T-helper 2 cell treated with Interferon-gamma antibody and Interleukin-4, amounts not matched to agents 5 μg/mL and 100 μg/mL, for 36 hours (primary cell): ENCODE results near the gene SLC1A1.
"Not testable (repeated sequence)": the region's sequence is repeated elsewhere in the genome, so short reads cannot be mapped to it uniquely, and the experiment has no call there.

ENCODE experiments used
- DNase-seq: peaks from one replicate; pipeline ENCODE4 v3.0.0; 2021; ENCODE audit warnings: low spot score
- H3K27ac Mint-ChIP-seq: one replicate; pipeline ENCODE4 v1.8.0; 2021; ENCODE audit warnings: mild to moderate bottlenecking, mixed read lengths
- H3K27me3 Mint-ChIP-seq: one replicate; pipeline ENCODE4 v1.8.0; 2021; ENCODE audit warnings: low read depth, mixed read lengths
- H3K36me3 Mint-ChIP-seq: one replicate; pipeline ENCODE4 v1.8.0; 2021; ENCODE audit warnings: low read depth, mixed read lengths
- H3K4me1 Mint-ChIP-seq: one replicate; pipeline ENCODE4 v1.8.0; 2021; ENCODE audit warnings: low read depth, mixed read lengths
- H3K4me3 Mint-ChIP-seq: one replicate; pipeline ENCODE4 v1.8.0; 2022; ENCODE audit warnings: mild to moderate bottlenecking, moderate library complexity, mixed read lengths
- H3K9me3 Mint-ChIP-seq: one replicate; pipeline ENCODE4 v1.8.0; 2021; ENCODE audit warnings: mixed read lengths

The SLC1A1 gene

GRCh38 chr9:4584636-4585035, 94.4 kb downstream of the SLC1A1 start:
- Mint-ChIP-seq H3K4me3 (no peak overlapping the region), H3K36me3 (no peaks in the 10 kb centered on the region), H3K27ac (no peak overlapping the region), H3K9me3 (no peaks in the 10 kb centered on the region), H3K4me1 (no peaks in the 10 kb centered on the region), H3K27me3 (peaks cover 3% of the 10 kb centered on the region)
- no peak for DNase-seq

- no peak for DNase-seq
- no peak overlapping the region for H3K27ac Mint-ChIP-seq
- no peak overlapping the region for H3K4me3 Mint-ChIP-seq
- H3K27me3 Mint-ChIP-seq = peaks cover 3% of the 10 kb centered on the region
- no peaks in the 10 kb centered on the region for H3K36me3 Mint-ChIP-seq
- no peaks in the 10 kb centered on the region for H3K4me1 Mint-ChIP-seq
- H3K9me3 Mint-ChIP-seq = no peaks in the 10 kb centered on the region
Observed at GRCh38 chr9:4585135-4585534, 94.9 kb downstream of the SLC1A1 start.

DNA sequence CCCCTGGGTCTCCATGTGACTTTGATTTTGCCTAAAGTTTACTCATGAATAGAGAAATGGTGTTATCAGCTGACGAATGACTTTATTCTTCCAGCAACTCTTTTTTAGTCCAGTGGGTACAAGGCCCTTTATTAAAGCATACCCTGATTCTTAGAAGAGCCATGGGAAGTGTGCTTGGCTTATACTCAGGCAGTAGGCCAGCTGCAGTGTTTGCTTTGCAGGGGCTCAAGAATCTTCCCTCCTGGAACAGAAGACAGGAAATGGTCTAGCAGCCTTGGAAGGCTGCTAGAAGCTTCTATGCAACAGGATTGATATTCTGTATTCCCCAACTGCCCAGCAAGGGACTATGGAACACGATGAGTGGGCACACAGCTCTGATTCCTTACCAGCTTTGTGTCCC, 98.5 kb downstream of the SLC1A1 start:
- H3K4me1 Mint-ChIP-seq = no peaks in the 10 kb centered on the region
- no peak overlapping the region for H3K4me3 Mint-ChIP-seq
- peaks cover 4% of the 10 kb centered on the region for H3K27me3 Mint-ChIP-seq
- no peak for DNase-seq
- no peaks in the 10 kb centered on the region for H3K9me3 Mint-ChIP-seq
- no peaks in the 10 kb centered on the region for H3K36me3 Mint-ChIP-seq
- no peak overlapping the region for H3K27ac Mint-ChIP-seq

DNA sequence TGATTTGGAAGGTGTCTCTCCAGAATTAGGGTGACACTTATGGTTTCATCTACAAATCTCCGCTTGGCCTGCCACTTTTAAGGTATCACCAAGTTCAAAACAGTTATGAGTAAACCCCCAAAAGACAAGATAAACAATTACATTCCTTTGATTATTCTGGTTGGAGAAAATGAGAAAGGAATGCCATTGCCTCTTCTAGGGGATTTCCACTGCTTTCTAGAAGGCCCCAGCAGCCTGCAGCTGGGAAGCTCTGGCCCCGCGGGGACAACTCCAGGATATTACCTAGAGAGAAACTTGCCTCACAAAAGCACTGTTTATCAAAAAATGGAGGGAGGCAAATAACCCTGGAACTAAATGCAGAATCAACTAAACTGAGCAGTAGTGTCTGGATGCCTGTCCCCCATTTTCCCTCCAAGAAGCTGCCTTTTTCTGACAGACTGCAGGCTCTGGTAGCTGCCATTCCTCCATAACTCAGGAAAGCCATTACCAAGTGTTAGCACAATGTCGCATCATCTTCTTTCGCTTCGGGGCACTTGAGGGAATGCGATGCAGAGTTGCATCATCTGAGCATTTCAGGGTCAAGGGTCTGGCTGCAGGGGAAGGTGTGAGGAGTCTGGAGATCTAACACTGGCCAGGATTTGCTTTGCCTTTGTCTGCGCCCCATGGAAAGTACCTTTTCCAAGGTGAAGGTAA, 100.3 kb downstream of the SLC1A1 start:
- no peak overlapping the region for H3K27ac Mint-ChIP-seq
- H3K36me3 Mint-ChIP-seq = no peaks in the 10 kb centered on the region
- DNase-seq = no peak
- H3K9me3 Mint-ChIP-seq = no peaks in the 10 kb centered on the region
- peaks cover 6% of the 10 kb centered on the region for H3K27me3 Mint-ChIP-seq
- H3K4me1 Mint-ChIP-seq = peaks cover 6% of the 10 kb centered on the region
- no peak overlapping the region for H3K4me3 Mint-ChIP-seq

GRCh38 chr9:4591123-4591500, 100.8 kb downstream of the SLC1A1 start:
- no peaks in the 10 kb centered on the region for H3K9me3 Mint-ChIP-seq
- H3K4me1 Mint-ChIP-seq = peaks cover 6% of the 10 kb centered on the region
- H3K36me3 Mint-ChIP-seq = no peaks in the 10 kb centered on the region
- H3K4me3 Mint-ChIP-seq = no peak overlapping the region
- peaks cover 6% of the 10 kb centered on the region for H3K27me3 Mint-ChIP-seq
- no peak for DNase-seq
- no peak overlapping the region for H3K27ac Mint-ChIP-seq

DNA sequence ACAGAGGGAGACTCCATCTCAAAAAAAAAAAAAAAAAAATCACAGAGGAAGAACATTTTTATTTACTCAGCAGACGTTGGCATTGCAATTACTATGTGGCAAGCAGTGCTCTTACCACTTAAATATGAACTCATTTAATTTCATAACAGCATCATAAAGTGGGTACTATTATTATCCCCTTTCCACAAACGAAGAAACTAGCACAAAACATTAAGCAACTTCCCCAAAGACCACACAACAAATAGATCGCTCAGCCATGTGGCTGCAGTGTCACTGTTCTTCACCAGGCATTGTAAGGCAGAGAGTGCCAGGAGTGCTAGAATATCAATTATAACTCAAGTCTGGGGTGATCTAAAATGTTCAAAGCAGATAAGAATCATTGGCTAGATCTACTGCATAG, 102.0 kb downstream of the SLC1A1 start:
- H3K27me3 Mint-ChIP-seq = peaks cover 6% of the 10 kb centered on the region
- DNase-seq = no peak
- no peaks in the 10 kb centered on the region for H3K9me3 Mint-ChIP-seq
- no peaks in the 10 kb centered on the region for H3K36me3 Mint-ChIP-seq
- peaks cover 15% of the 10 kb centered on the region for H3K4me1 Mint-ChIP-seq
- H3K27ac Mint-ChIP-seq = no peak overlapping the region
- no peak overlapping the region for H3K4me3 Mint-ChIP-seq

DNA sequence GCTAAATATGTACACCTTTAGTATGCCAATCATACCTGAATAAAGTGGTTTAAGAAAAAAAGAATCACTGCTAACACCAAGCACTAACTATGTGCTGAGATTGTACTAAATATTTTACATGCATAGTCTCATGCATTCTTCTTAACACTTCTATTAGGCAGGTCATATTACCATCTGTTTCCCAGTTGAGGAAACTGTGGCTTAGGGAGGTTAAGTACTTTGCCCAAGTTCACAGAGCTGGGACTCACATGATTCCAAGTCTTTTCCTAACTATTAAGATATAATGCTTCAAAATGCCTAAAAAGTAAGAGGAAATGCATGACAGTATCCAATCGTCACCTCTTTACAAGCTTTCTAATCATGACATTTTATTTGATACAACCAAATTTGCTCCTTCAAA, 102.6 kb downstream of the SLC1A1 start:
- H3K4me1 Mint-ChIP-seq = peaks cover 15% of the 10 kb centered on the region
- no peak for DNase-seq
- H3K9me3 Mint-ChIP-seq = no peaks in the 10 kb centered on the region
- peaks cover 6% of the 10 kb centered on the region for H3K27me3 Mint-ChIP-seq
- H3K36me3 Mint-ChIP-seq = no peaks in the 10 kb centered on the region
- no peak overlapping the region for H3K4me3 Mint-ChIP-seq
- no peak overlapping the region for H3K27ac Mint-ChIP-seq

- peaks cover 3% of the 10 kb centered on the region for H3K27me3 Mint-ChIP-seq
- H3K36me3 Mint-ChIP-seq = no peaks in the 10 kb centered on the region
- no peaks in the 10 kb centered on the region for H3K9me3 Mint-ChIP-seq
- H3K4me1 Mint-ChIP-seq = peaks cover 15% of the 10 kb centered on the region
- DNase-seq = no peak
- H3K27ac Mint-ChIP-seq = no peak overlapping the region
- H3K4me3 Mint-ChIP-seq = no peak overlapping the region
Observed at GRCh38 chr9:4594545-4594944, 104.3 kb downstream of the SLC1A1 start.

GRCh38 chr9:4594994-4595393, 104.7 kb downstream of the SLC1A1 start:
- H3K4me3 Mint-ChIP-seq = no peak overlapping the region
- H3K27ac Mint-ChIP-seq = no peak overlapping the region

DNA sequence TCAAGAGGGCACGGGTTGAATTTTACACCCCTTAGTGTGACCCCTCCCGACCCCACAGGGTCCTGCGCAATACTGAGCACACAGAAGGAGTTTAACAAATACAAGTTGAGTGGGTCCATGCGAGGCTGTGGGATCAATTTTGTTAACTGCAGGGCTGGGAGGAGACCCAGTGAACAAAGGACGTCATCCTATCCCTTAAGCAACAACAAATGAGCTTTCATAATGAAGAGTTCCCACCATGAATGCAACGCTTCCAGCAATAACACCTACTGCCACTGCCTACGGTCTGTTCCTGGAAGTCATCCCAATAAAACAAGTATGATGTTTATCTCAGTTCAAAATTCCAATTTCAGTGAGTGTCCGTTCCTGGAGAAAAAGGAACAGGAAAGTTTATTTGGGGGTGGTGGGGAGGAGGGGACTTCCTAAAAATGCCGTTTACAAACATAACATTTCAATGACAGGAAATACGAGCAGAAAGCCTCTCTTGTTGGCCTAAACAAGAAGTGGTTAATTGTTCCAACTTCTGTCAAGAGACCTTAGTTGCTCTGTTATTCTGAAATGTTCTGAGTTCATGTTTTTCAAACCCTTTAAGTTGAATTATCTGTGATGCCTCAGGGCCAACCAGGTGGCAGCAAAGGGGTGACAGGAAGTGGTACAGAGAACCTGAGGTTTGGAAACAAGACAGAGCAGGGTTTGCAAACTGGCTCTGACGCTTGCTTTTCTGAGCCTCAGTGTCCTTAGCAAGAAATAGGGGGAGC, 106.1 kb downstream of the SLC1A1 start:
- peaks cover 26% of the 10 kb centered on the region for H3K4me1 Mint-ChIP-seq
- peak overlapping the region; percentile 8 for H3K4me3 Mint-ChIP-seq

More at GRCh38 chr9:4594994-4595393, 104.7 kb downstream of the SLC1A1 start:
- no peaks in the 10 kb centered on the region for H3K9me3 Mint-ChIP-seq
- H3K4me1 Mint-ChIP-seq = peaks cover 15% of the 10 kb centered on the region
- H3K27me3 Mint-ChIP-seq = peaks cover 3% of the 10 kb centered on the region
- H3K36me3 Mint-ChIP-seq = no peaks in the 10 kb centered on the region
- no peak for DNase-seq

DNA sequence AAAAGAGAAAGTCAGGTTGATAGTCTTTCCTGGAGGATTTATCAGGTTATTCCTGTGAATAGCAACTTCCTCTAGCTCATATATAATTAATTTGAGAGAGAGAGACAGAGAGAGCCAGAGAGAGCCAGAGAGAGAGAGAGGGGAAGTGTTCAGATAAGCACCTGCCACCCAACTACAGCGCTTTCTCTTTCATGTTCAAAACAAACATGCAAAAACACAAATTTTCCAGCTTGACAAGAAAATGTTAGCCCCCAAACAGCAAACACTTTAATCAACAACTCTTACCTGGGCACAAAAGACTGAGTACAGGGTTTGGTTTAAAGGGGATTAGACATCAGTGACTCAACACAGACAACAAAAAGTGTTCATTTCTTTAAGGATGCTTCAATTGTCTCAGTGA, 110.1 kb downstream of the SLC1A1 start:
- DNase-seq = no peak
- peaks cover 23% of the 10 kb centered on the region for H3K4me1 Mint-ChIP-seq
- H3K9me3 Mint-ChIP-seq = no peaks in the 10 kb centered on the region
- no peaks in the 10 kb centered on the region for H3K27me3 Mint-ChIP-seq
- peak overlapping the region; percentile 14 for H3K27ac Mint-ChIP-seq
- H3K4me3 Mint-ChIP-seq = peak overlapping the region; percentile 19
- H3K36me3 Mint-ChIP-seq = no peaks in the 10 kb centered on the region

More for the DNA sequence above, 106.1 kb downstream of the SLC1A1 start:
- H3K27me3 Mint-ChIP-seq = peaks cover 3% of the 10 kb centered on the region
- no peaks in the 10 kb centered on the region for H3K36me3 Mint-ChIP-seq
- no peaks in the 10 kb centered on the region for H3K9me3 Mint-ChIP-seq
- DNase-seq = no peak
- H3K27ac Mint-ChIP-seq = peak overlapping the region; percentile 77

- H3K27ac Mint-ChIP-seq = no peak overlapping the region
- no peak overlapping the region for H3K4me3 Mint-ChIP-seq
- H3K36me3 Mint-ChIP-seq = no peaks in the 10 kb centered on the region
- no peaks in the 10 kb centered on the region for H3K9me3 Mint-ChIP-seq
- peaks cover 2% of the 10 kb centered on the region for H3K27me3 Mint-ChIP-seq
- peaks cover 13% of the 10 kb centered on the region for H3K4me1 Mint-ChIP-seq
- DNase-seq = no peak
Observed at GRCh38 chr9:4603830-4604229, 113.6 kb downstream of the SLC1A1 start.

- Mint-ChIP-seq H3K27me3 (peaks cover 2% of the 10 kb centered on the region), H3K9me3 (no peaks in the 10 kb centered on the region), H3K4me3 (no peak overlapping the region), H3K27ac (no peak overlapping the region), H3K4me1 (peaks cover 13% of the 10 kb centered on the region), H3K36me3 (no peaks in the 10 kb centered on the region)
- DNase-seq = peak; percentile 46
Observed at GRCh38 chr9:4604678-4605095, 114.4 kb downstream of the SLC1A1 start.

- not testable (repeated sequence) for DNase-seq, H3K27ac Mint-ChIP-seq, H3K9me3 Mint-ChIP-seq, H3K27me3 Mint-ChIP-seq, H3K36me3 Mint-ChIP-seq, H3K4me1 Mint-ChIP-seq, H3K4me3 Mint-ChIP-seq
Observed at GRCh38 chr9:4606033-4606432, 115.8 kb downstream of the SLC1A1 start.
